Measurements from ENCODE around the gene LARGE2.

The LARGE2 gene

GRCh38 chr11:45881708-45882368 is 40.6 kb upstream of the LARGE2 start:
- no peak overlapping the region for H3K4me3 ChIP-seq (ENCODE audit: low read depth, low read length)
- DNase-seq (ENCODE audit: low read depth): no peak
- no peak for TF ChIP-seq CTCF (IDR thresholded peaks at IDR 0.05; ENCODE audit: low read depth, low read length, missing control alignments)

GRCh38 chr11:45884596-45885185 is 37.8 kb upstream of the LARGE2 start:
- no peak for TF ChIP-seq CTCF (IDR thresholded peaks at IDR 0.05; ENCODE audit: low read depth, low read length, missing control alignments)
- H3K4me3 ChIP-seq (ENCODE audit: low read depth, low read length): no peak overlapping the region
- DNase-seq (ENCODE audit: low read depth): no peak

GRCh38 chr11:45885274-45885920 is 37.1 kb upstream of the LARGE2 start, which contains the start of gene MAPK8IP1:
TSS of gene MAPK8IP1 (plus strand) at chr11:45885651. CDS start at chr11:45885821, 170 bp downstream.
- no peak for TF ChIP-seq CTCF (IDR thresholded peaks at IDR 0.05; ENCODE audit: low read depth, low read length, missing control alignments)
- no peak for DNase-seq (ENCODE audit: low read depth)
- H3K4me3 ChIP-seq (ENCODE audit: low read depth, low read length): peak within 1 kb of the TSS; percentile 28; the same call in 1 of the 2 replicates

GRCh38 chr11:45885921-45886721 is 36.3 kb upstream of the LARGE2 start:
- peak overlapping the region; percentile 28; the same call in 1 of the 2 replicates for H3K4me3 ChIP-seq (ENCODE audit: low read depth, low read length)
- no peak for TF ChIP-seq CTCF (IDR thresholded peaks at IDR 0.05; ENCODE audit: low read depth, low read length, missing control alignments)
- no peak for DNase-seq (ENCODE audit: low read depth)

GRCh38 chr11:45886816-45887520 is 35.5 kb upstream of the LARGE2 start:
- no peak for DNase-seq (ENCODE audit: low read depth)
- TF ChIP-seq CTCF (IDR thresholded peaks at IDR 0.05; ENCODE audit: low read depth, low read length, missing control alignments): no peak

GRCh38 chr11:45887587-45887986 is 34.9 kb upstream of the LARGE2 start:
- DNase-seq (ENCODE audit: low read depth): no peak
- no peak for TF ChIP-seq CTCF (IDR thresholded peaks at IDR 0.05; ENCODE audit: low read depth, low read length, missing control alignments)
- H3K4me3 ChIP-seq (ENCODE audit: low read depth, low read length): no peak overlapping the region

More at GRCh38 chr11:45886816-45887520, 35.5 kb upstream of the LARGE2 start:
- H3K4me3 ChIP-seq (ENCODE audit: low read depth, low read length): no peak overlapping the region
